ENCODE measurements around the gene ECI2. TPM values are rescaled to one million over a fixed set of nuclear protein-coding genes. Genes with fewer than 3 reads are reported as not detected.

ECI2 gene
- total RNA-seq, 2 experiments from 2014 or later = 45.0 to 45.5 TPM

- H3K4me3 Mint-ChIP-seq = no peak within 1 kb of the TSS
- no peak for ATAC-seq
- CTCF ChIA-PET = no interaction called here
- H3K4me1 Mint-ChIP-seq = no peaks in the 10 kb centered on the region
- H3K27me3 Mint-ChIP-seq = peaks cover 19% of the 10 kb centered on the region
- DNase-seq = no peak
- H3K9me3 Mint-ChIP-seq (ENCODE audit: low read depth) = no peaks in the 10 kb centered on the region
- no peak within 1 kb of the TSS for H3K27ac Mint-ChIP-seq
- no peaks in the 10 kb centered on the region for H3K36me3 Mint-ChIP-seq
Observed at GRCh38 chr6:4078691-4079471, 56.5 kb downstream of the ECI2 start, which contains the start of gene FAM217A. Gene FAM217A (minus strand): TSS chr6:4079137. CDS start chr6:4077414, 1,723 bp downstream.

GRCh38 chr6:4074478-4075235, 60.7 kb downstream of the ECI2 start:
- Mint-ChIP-seq H3K36me3 (no peaks in the 10 kb centered on the region), H3K9me3 (ENCODE audit: low read depth) (no peaks in the 10 kb centered on the region), H3K27ac (no peak overlapping the region), H3K27me3 (peaks cover 15% of the 10 kb centered on the region), H3K4me1 (no peaks in the 10 kb centered on the region), H3K4me3 (no peak overlapping the region)
- CTCF ChIA-PET = no interaction called here
- DNase-seq = no peak
- no peak for ATAC-seq

GRCh38 chr6:4071330-4071729, 64.0 kb downstream of the ECI2 start:
- Mint-ChIP-seq H3K27ac (no peak overlapping the region), H3K27me3 (no peaks in the 10 kb centered on the region), H3K36me3 (no peaks in the 10 kb centered on the region), H3K4me3 (no peak overlapping the region), H3K9me3 (ENCODE audit: low read depth) (no peaks in the 10 kb centered on the region), H3K4me1 (no peaks in the 10 kb centered on the region)
- no peak for DNase-seq
- ATAC-seq = no peak
- CTCF ChIA-PET = interaction anchor here (1.2 to 1.7 kb wide), 4 partner anchors 8 to 84 kb away, joined by 3 to 7 read pairs (median 3); no protein-coding TSS in a partner anchor

- Mint-ChIP-seq H3K27me3 (no peaks in the 10 kb centered on the region), H3K9me3 (ENCODE audit: low read depth) (no peaks in the 10 kb centered on the region), H3K27ac (no peak overlapping the region), H3K36me3 (peaks cover 14% of the 10 kb centered on the region), H3K4me1 (no peaks in the 10 kb centered on the region), H3K4me3 (no peak overlapping the region)
- DNase-seq (no peak), ATAC-seq (no peak)
- CTCF ChIA-PET = interaction anchor here (1.3 kb wide), 1 partner anchor 326 kb away, joined by 3 read pairs; no protein-coding TSS in a partner anchor
Observed at GRCh38 chr6:4069199-4069598, 66.2 kb downstream of the ECI2 start.

- Mint-ChIP-seq H3K4me1 (no peaks in the 10 kb centered on the region), H3K9me3 (ENCODE audit: low read depth) (no peaks in the 10 kb centered on the region), H3K27ac (no peak overlapping the region), H3K27me3 (no peaks in the 10 kb centered on the region), H3K36me3 (peaks cover 26% of the 10 kb centered on the region), H3K4me3 (no peak overlapping the region)
- no peak for ATAC-seq
- DNase-seq = no peak
- CTCF ChIA-PET = no interaction called here
Observed at GRCh38 chr6:4067673-4068072, 67.7 kb downstream of the ECI2 start.

- ATAC-seq (no peak), DNase-seq (no peak)
- Mint-ChIP-seq H3K4me1 (no peaks in the 10 kb centered on the region), H3K36me3 (peaks cover 33% of the 10 kb centered on the region), H3K27ac (no peak overlapping the region), H3K9me3 (ENCODE audit: low read depth) (no peaks in the 10 kb centered on the region), H3K4me3 (no peak overlapping the region), H3K27me3 (no peaks in the 10 kb centered on the region)
- CTCF ChIA-PET = interaction anchor here (0.7 to 1.8 kb wide), 2 partner anchors 50 to 1340 kb away, joined by 4 read pairs; no protein-coding TSS in a partner anchor
Observed at GRCh38 chr6:4066029-4066755, 69.2 kb downstream of the ECI2 start.

Other genes with a start within 250 kb of the ECI2 start
- not detected for gene FAM217A, start 56.4 kb downstream of the ECI2 start, total RNA-seq